Keratinocyte (primary cell): ENCODE measurements around the gene MAFF.

Experiments used
- EZH2 ChIP-seq: IDR thresholded peaks from one replicate; pipeline ENCODE4 v1.6.1; 2012; ENCODE audit warnings: inconsistent platforms, mild to moderate bottlenecking, low read length, moderate library complexity
- TF ChIP-seq, protein P1 (sequence below), 3 experiments: IDR thresholded peaks in 1 of 3; conservative IDR thresholded peaks in 1 of 3; optimal IDR thresholded peaks in 1 of 3; 2 replicates in 2 of 3; 3 replicates in 1 of 3; pipeline versions ENCODE3 to v1.5.1; 2011; ENCODE audit warnings: low read length in 3 of 3, mild to moderate bottlenecking in 3 of 3, moderate library complexity in 2 of 3, control low read depth in 1 of 3, inconsistent platforms in 1 of 3; ENCODE audit not compliant: insufficient read depth in 2 of 3; ENCODE audit errors: extremely low read depth in 1 of 3

DNA sequence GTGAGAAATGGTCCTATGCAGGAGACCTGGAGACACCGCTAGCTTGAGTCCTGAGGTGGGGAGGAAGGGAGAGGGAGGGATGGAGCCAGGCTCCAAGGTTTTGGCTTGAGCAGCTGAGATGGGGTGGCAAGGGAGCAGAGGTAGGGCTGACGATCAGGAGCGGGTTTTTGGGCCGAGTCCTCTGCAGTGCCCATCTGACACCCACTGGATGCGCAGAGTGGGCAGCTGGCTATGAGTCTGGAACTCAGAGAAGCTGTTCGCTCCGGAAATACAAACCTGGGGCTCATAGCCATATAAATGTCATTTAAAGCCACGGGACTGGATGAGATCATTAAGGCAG lies 453 bp upstream of the MAFF start:
- TF ChIP-seq, protein P1, sequence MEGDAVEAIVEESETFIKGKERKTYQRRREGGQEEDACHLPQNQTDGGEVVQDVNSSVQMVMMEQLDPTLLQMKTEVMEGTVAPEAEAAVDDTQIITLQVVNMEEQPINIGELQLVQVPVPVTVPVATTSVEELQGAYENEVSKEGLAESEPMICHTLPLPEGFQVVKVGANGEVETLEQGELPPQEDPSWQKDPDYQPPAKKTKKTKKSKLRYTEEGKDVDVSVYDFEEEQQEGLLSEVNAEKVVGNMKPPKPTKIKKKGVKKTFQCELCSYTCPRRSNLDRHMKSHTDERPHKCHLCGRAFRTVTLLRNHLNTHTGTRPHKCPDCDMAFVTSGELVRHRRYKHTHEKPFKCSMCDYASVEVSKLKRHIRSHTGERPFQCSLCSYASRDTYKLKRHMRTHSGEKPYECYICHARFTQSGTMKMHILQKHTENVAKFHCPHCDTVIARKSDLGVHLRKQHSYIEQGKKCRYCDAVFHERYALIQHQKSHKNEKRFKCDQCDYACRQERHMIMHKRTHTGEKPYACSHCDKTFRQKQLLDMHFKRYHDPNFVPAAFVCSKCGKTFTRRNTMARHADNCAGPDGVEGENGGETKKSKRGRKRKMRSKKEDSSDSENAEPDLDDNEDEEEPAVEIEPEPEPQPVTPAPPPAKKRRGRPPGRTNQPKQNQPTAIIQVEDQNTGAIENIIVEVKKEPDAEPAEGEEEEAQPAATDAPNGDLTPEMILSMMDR (optimal IDR thresholded peaks at IDR 0.05 in 1 of 3, IDR thresholded peaks at IDR 0.05 in 1 of 3, conservative IDR thresholded peaks at IDR 0.05 in 1 of 3; ENCODE audit: extremely low read depth in 1 of 3, insufficient read depth in 2 of 3, low read length in 3 of 3), result no peak
- TF ChIP-seq EZH2, result no peak
